ENCODE data around the gene PDXP. TPM values are rescaled to one million over a fixed set of nuclear protein-coding genes. Genes with fewer than 3 reads are reported as not detected.

The PDXP gene
- polyA plus RNA-seq, 12 donors: 11.1 to 25.4 (median 16.6) TPM; not detected in 1

GRCh38 chr22:37669586-37669985 lies 11.1 kb downstream of the PDXP start:
- DNase-seq: no peak

GRCh38 chr22:37672206-37672919 lies 13.8 kb downstream of the PDXP start:
- no peak for DNase-seq

GRCh38 chr22:37672920-37673455 lies 14.5 kb downstream of the PDXP start:
- DNase-seq: no peak

GRCh38 chr22:37674248-37674647 lies 15.7 kb downstream of the PDXP start:
- DNase-seq: no peak

GRCh38 chr22:37674951-37675929 lies 16.7 kb downstream of the PDXP start, which contains the start of gene LGALS1:
TSS of gene LGALS1 (plus strand) at chr22:37675636. CDS start at chr22:37675703, 67 bp downstream.
- DNase-seq: peak; percentile 97

- DNase-seq: peak; percentile 61
Observed at GRCh38 chr22:37675930-37676735, 17.6 kb downstream of the PDXP start.

- DNase-seq: peak; percentile 87
Observed at GRCh38 chr22:37676736-37677492, 18.4 kb downstream of the PDXP start.

GRCh38 chr22:37677493-37677974 lies 19.0 kb downstream of the PDXP start:
- DNase-seq: no peak

- no peak for DNase-seq
Observed at GRCh38 chr22:37678372-37678771, 19.8 kb downstream of the PDXP start.

GRCh38 chr22:37679670-37680069 lies 21.1 kb downstream of the PDXP start:
- DNase-seq: no peak

GRCh38 chr22:37680191-37680851 lies 21.8 kb downstream of the PDXP start:
- no peak for DNase-seq

GRCh38 chr22:37681001-37681424 lies 22.5 kb downstream of the PDXP start:
- DNase-seq: no peak

- peak; percentile 70 for DNase-seq
Observed at GRCh38 chr22:37681556-37682049, 23.1 kb downstream of the PDXP start.

- no peak for DNase-seq
Observed at GRCh38 chr22:37684803-37685615, 26.5 kb downstream of the PDXP start.

GRCh38 chr22:37686002-37686982 lies 27.8 kb downstream of the PDXP start, which contains the start of gene NOL12:
TSS of gene NOL12 (plus strand) at chr22:37686343. CDS start at chr22:37686393, 50 bp downstream.
- DNase-seq: peak; percentile 92

- DNase-seq: no peak
Observed at GRCh38 chr22:37690407-37690806, 31.9 kb downstream of the PDXP start.

GRCh38 chr22:37690901-37691504 lies 32.5 kb downstream of the PDXP start:
- no peak for DNase-seq

Data from muscle of arm (tissue), 12 donors.